ENCODE results near the gene ARL5B.

ARL5B gene

GRCh38 chr10:18659125-18659818 lies at the start of gene ARL5B:
Gene ARL5B (plus strand): TSS chr10:18659431. CDS start chr10:18659638, 207 bp downstream.
- DNase-seq = peak; percentile 96
- H3K4me1 Mint-ChIP-seq = peaks cover 30% of the 10 kb centered on the region
- H3K27me3 Mint-ChIP-seq (ENCODE audit: low read depth, poor library complexity) = peaks cover 5% of the 10 kb centered on the region
- TF ChIP-seq, protein P1, sequence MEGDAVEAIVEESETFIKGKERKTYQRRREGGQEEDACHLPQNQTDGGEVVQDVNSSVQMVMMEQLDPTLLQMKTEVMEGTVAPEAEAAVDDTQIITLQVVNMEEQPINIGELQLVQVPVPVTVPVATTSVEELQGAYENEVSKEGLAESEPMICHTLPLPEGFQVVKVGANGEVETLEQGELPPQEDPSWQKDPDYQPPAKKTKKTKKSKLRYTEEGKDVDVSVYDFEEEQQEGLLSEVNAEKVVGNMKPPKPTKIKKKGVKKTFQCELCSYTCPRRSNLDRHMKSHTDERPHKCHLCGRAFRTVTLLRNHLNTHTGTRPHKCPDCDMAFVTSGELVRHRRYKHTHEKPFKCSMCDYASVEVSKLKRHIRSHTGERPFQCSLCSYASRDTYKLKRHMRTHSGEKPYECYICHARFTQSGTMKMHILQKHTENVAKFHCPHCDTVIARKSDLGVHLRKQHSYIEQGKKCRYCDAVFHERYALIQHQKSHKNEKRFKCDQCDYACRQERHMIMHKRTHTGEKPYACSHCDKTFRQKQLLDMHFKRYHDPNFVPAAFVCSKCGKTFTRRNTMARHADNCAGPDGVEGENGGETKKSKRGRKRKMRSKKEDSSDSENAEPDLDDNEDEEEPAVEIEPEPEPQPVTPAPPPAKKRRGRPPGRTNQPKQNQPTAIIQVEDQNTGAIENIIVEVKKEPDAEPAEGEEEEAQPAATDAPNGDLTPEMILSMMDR (IDR thresholded peaks at IDR 0.05) = no peak
- H3K4me3 Mint-ChIP-seq = peak within 1 kb of the TSS; percentile 100
- H3K9me3 Mint-ChIP-seq = peaks cover 17% of the 10 kb centered on the region
- peak within 1 kb of the TSS; percentile 100 for H3K27ac Mint-ChIP-seq
- H3K36me3 Mint-ChIP-seq (ENCODE audit: low read depth) = peaks cover 38% of the 10 kb centered on the region

DNA sequence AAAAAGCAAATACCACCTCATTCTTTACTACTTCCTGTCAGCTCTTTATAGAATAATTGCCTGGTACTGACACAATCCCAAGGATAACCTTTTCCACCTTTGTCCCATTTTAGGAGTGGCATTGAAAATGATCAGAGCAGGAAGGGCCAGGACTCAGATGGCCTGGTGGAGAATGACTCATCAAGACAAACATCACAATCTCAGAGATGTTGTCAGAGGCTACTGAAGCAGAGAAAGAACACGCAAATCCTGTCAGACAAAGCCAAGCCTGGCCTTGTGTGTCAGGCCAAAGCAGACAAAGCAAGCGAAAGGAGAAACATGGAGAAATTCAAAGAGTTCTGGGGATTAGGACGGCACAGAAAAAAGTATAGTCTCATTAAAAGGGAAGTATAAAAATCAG lies 48.7 kb upstream of the ARL5B start:
- Mint-ChIP-seq H3K27me3 (ENCODE audit: low read depth, poor library complexity) (no peaks in the 10 kb centered on the region), H3K9me3 (no peaks in the 10 kb centered on the region), H3K4me1 (peaks cover 17% of the 10 kb centered on the region), H3K4me3 (no peak overlapping the region), H3K36me3 (ENCODE audit: low read depth) (peaks cover 67% of the 10 kb centered on the region), H3K27ac (peak overlapping the region; percentile 97)
- DNase-seq = no peak
- TF ChIP-seq, protein P1 (IDR thresholded peaks at IDR 0.05) = no peak

DNA sequence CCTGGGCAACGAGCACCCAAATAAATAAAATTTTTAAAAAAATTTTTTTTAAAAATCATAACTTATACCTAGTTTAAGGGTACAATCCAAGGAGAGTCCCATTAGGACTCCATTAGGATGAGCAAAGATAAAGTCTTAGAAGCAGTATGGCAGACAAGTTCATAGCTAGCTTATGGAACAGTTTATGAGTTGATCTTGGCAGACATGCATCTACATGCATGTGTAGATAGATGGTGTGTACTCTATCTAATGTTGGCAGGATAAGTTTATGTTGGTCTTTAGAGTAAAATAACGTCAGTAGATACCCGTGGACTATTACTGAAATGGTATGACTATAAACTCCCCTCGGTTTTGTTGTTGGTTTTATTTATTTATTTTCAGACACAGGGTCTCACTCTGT lies 48.1 kb upstream of the ARL5B start:
- DNase-seq = no peak
- Mint-ChIP-seq H3K27me3 (ENCODE audit: low read depth, poor library complexity) (no peaks in the 10 kb centered on the region), H3K9me3 (no peaks in the 10 kb centered on the region), H3K27ac (peak overlapping the region; percentile 66), H3K4me1 (peaks cover 17% of the 10 kb centered on the region), H3K36me3 (ENCODE audit: low read depth) (peaks cover 67% of the 10 kb centered on the region), H3K4me3 (no peak overlapping the region)
- TF ChIP-seq, protein P1 (IDR thresholded peaks at IDR 0.05) = no peak

DNA sequence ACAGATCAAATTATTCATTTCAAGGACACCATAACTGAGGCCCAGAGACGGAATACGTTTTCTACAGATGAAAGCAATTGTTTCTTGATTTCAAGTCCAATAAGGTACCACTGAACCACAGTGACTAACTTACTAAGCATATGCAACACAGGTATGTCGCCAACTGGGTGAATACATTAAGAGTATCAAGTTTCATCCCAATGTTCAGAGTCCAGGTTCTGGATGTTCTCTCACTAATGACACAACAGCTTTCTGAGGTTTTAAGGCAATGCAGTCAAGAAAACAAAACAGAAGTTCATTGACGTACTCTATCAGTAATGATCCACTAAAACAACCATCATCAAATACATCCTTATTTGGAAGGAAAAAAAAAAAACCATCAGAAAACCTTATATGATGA lies 43.6 kb upstream of the ARL5B start:
- no peaks in the 10 kb centered on the region for H3K27me3 Mint-ChIP-seq (ENCODE audit: low read depth, poor library complexity)
- TF ChIP-seq, protein P1 (IDR thresholded peaks at IDR 0.05) = no peak
- H3K9me3 Mint-ChIP-seq = no peaks in the 10 kb centered on the region
- no peak overlapping the region for H3K4me3 Mint-ChIP-seq
- peaks cover 74% of the 10 kb centered on the region for H3K36me3 Mint-ChIP-seq (ENCODE audit: low read depth)
- peaks cover 13% of the 10 kb centered on the region for H3K4me1 Mint-ChIP-seq
- DNase-seq = no peak
- no peak overlapping the region for H3K27ac Mint-ChIP-seq

- DNase-seq = no peak
- peaks cover 77% of the 10 kb centered on the region for H3K36me3 Mint-ChIP-seq (ENCODE audit: low read depth)
- H3K27ac Mint-ChIP-seq = no peak overlapping the region
- peaks cover 7% of the 10 kb centered on the region for H3K4me1 Mint-ChIP-seq
- H3K27me3 Mint-ChIP-seq (ENCODE audit: low read depth, poor library complexity) = no peaks in the 10 kb centered on the region
- TF ChIP-seq, protein P1 (IDR thresholded peaks at IDR 0.05) = no peak
- no peaks in the 10 kb centered on the region for H3K9me3 Mint-ChIP-seq
- no peak overlapping the region for H3K4me3 Mint-ChIP-seq
Measured at GRCh38 chr10:18616337-18616736, 42.9 kb upstream of the ARL5B start.

GRCh38 chr10:18619016-18619415 lies 40.2 kb upstream of the ARL5B start:
- Mint-ChIP-seq H3K4me1 (no peaks in the 10 kb centered on the region), H3K9me3 (no peaks in the 10 kb centered on the region), H3K36me3 (ENCODE audit: low read depth) (peaks cover 73% of the 10 kb centered on the region), H3K4me3 (no peak overlapping the region), H3K27ac (no peak overlapping the region), H3K27me3 (ENCODE audit: low read depth, poor library complexity) (no peaks in the 10 kb centered on the region)
- TF ChIP-seq, protein P1 (IDR thresholded peaks at IDR 0.05) = no peak
- DNase-seq = no peak

Measured in nephron progenitor cell (in vitro differentiated cells).